H1 (cell line): Measurements from ENCODE around the gene CA5A. TPM values are rescaled to one million over a fixed set of nuclear protein-coding genes. Genes with fewer than 3 reads are reported as not detected.
"Not testable (repeated sequence)": the region's sequence is repeated elsewhere in the genome, so short reads cannot be mapped to it uniquely, and the experiment has no call there.

Experiments
- CTCF ChIA-PET: fragments of 300-600 bp; sonication (Branson Sonifier 250); formaldehyde crosslinking; loops from one replicate; lab custom pipeline; 2021; ENCODE audit not compliant: partially characterized antibody; lab: Charles Lee
- POLR2A ChIA-PET: fragments of 300-600 bp; sonication (Branson Sonifier 250); formaldehyde crosslinking; loops from one replicate; lab custom pipeline; 2021; ENCODE audit warnings: inconsistent platforms; ENCODE audit not compliant: partially characterized antibody; lab: Charles Lee
- DNase-seq, 2 experiments: peaks; one replicate each; pipeline versions ENCODE4 v3.0.0 to v3.0.0-alpha.2; 2010 to 2022; ENCODE audit warnings: low spot score in 2 of 2, low read depth in 1 of 2, mixed read lengths in 1 of 2
- FAIRE-seq: peaks from 2 replicates; lab custom pipeline; 2011; peaks lifted over from hg19 to GRCh38; lab: Jason Lieb, UNC
- H2AFZ ChIP-seq: 2 replicates; pipeline ENCODE4 v1.8.1; 2012; ENCODE audit warnings: low read length, inconsistent platforms
- H2AK5ac ChIP-seq: 2 replicates; pipeline ENCODE4 v1.6.1; 2013; ENCODE audit warnings: low read depth, low read length
- H2BK120ac ChIP-seq: replicated peaks from 2 replicates; pipeline ENCODE3; 2013; ENCODE audit warnings: low read depth, low read length, inconsistent platforms
- H2BK12ac ChIP-seq: 2 replicates; pipeline ENCODE4 v1.6.1; 2013; ENCODE audit warnings: low read depth, low read length
- H2BK15ac ChIP-seq: 2 replicates; pipeline ENCODE4 v1.6.1; 2013; ENCODE audit warnings: low read length
- H2BK20ac ChIP-seq: 2 replicates; pipeline ENCODE4 v1.6.1; 2013; ENCODE audit warnings: low read length
- H2BK5ac ChIP-seq: 2 replicates; pipeline ENCODE4 v1.6.1; 2013; ENCODE audit warnings: low read depth, low read length
- H3K14ac ChIP-seq: 2 replicates; pipeline ENCODE4 v1.6.1; 2013; ENCODE audit warnings: inconsistent platforms; ENCODE audit not compliant: insufficient read length
- H3K18ac ChIP-seq: 2 replicates; pipeline ENCODE4 v1.6.1; 2013; ENCODE audit warnings: low read length; ENCODE audit errors: extremely low read depth
- H3K23ac ChIP-seq: 2 replicates; pipeline ENCODE4 v1.6.1; 2013; ENCODE audit warnings: inconsistent platforms; ENCODE audit not compliant: insufficient read length
- H3K23me2 ChIP-seq: 2 replicates; pipeline ENCODE4 v1.6.1; 2013; ENCODE audit warnings: low read depth, low read length
- H3K27ac ChIP-seq: 2 replicates; pipeline ENCODE4 v1.6.1; 2011; ENCODE audit warnings: low read depth, low read length, inconsistent platforms
- H3K27me3 ChIP-seq, 4 experiments: replicated peaks in 1 of 4; 1 replicate in 1 of 4; 2 replicates in 3 of 4; pipeline versions ENCODE4 v1.6.1 to v1.8.1; 2011 to 2013; ENCODE audit warnings: low read length in 3 of 4, mild to moderate bottlenecking in 3 of 4, inconsistent platforms in 2 of 4, mixed read lengths in 2 of 4, moderate library complexity in 1 of 4; ENCODE audit not compliant: control insufficient read depth in 3 of 4, insufficient read depth in 3 of 4; ENCODE audit errors: extremely low read depth in 1 of 4
- H3K36me3 ChIP-seq, 4 experiments: 2 replicates each; pipeline versions ENCODE4 v1.6.1 to v1.8.1; 2011 to 2013; ENCODE audit warnings: mild to moderate bottlenecking in 4 of 4, low read length in 3 of 4, moderate library complexity in 2 of 4, control low read depth in 1 of 4, inconsistent platforms in 1 of 4; ENCODE audit not compliant: insufficient read depth in 4 of 4, control insufficient read depth in 2 of 4
- H3K4ac ChIP-seq: replicated peaks from 2 replicates; pipeline ENCODE3; 2013; ENCODE audit warnings: low read length, low read depth, mixed read lengths, inconsistent platforms; ENCODE audit not compliant: insufficient read length
- H3K4me1 ChIP-seq, 4 experiments: replicated peaks in 1 of 4; 1 replicate in 1 of 4; 2 replicates in 3 of 4; pipeline versions ENCODE4 v1.6.1 to v1.8.1; 2011 to 2013; ENCODE audit warnings: low read length in 3 of 4, inconsistent platforms in 2 of 4, mixed read lengths in 1 of 4; ENCODE audit not compliant: insufficient read depth in 4 of 4, control insufficient read depth in 3 of 4
- H3K4me2 ChIP-seq, 2 experiments: 2 replicates each; pipeline versions ENCODE4 v1.6.1 to v1.8.1; 2011 to 2013; ENCODE audit warnings: low read depth in 2 of 2, low read length in 2 of 2, control low read depth in 1 of 2, inconsistent platforms in 1 of 2, mild to moderate bottlenecking in 1 of 2; ENCODE audit not compliant: insufficient read depth in 1 of 2
- H3K4me3 ChIP-seq, 4 experiments: fragments of 200-600, 300-600 bp in 1 of 4; sonication (generic), shearing (Covaris generic), sonication (Bioruptor Twin) in 1 of 4; 2 replicates each; pipeline versions ENCODE4 v1.5.1 to v1.8.1; 2011 to 2016; ENCODE audit warnings: low read length in 4 of 4, low read depth in 3 of 4, control low read depth in 2 of 4, inconsistent platforms in 2 of 4, mild to moderate bottlenecking in 2 of 4, mixed read lengths in 1 of 4, moderate library complexity in 1 of 4; ENCODE audit not compliant: insufficient read depth in 2 of 4; ENCODE audit errors: extremely low read depth in 1 of 4
- H3K56ac ChIP-seq: replicated peaks from 2 replicates; pipeline ENCODE3; 2013; ENCODE audit warnings: low read depth, mild to moderate bottlenecking, mixed read lengths, low read length, inconsistent platforms; ENCODE audit not compliant: insufficient read length
- H3K79me1 ChIP-seq: 2 replicates; pipeline ENCODE4 v1.6.1; 2013; ENCODE audit warnings: low read depth, low read length, control low read depth
- H3K79me2 ChIP-seq, 2 experiments: 2 replicates each; pipeline versions ENCODE4 v1.6.1 to v1.8.1; 2012 to 2013; ENCODE audit warnings: low read length in 2 of 2, mild to moderate bottlenecking in 2 of 2, inconsistent platforms in 1 of 2; ENCODE audit not compliant: insufficient read depth in 2 of 2, control insufficient read depth in 1 of 2
- H3K9ac ChIP-seq, 4 experiments: replicated peaks in 1 of 4; 1 replicate in 1 of 4; 2 replicates in 3 of 4; pipeline versions ENCODE4 v1.6.1 to v1.8.1; 2011 to 2013; ENCODE audit warnings: low read depth in 3 of 4, low read length in 3 of 4, control low read depth in 2 of 4, mild to moderate bottlenecking in 2 of 4, moderate library complexity in 2 of 4, inconsistent platforms in 1 of 4; ENCODE audit errors: extremely low read depth in 1 of 4
- H3K9me3 ChIP-seq, 2 experiments: 2 replicates each; pipeline versions ENCODE4 v1.6.1 to v1.8.1; 2012 to 2013; ENCODE audit warnings: mild to moderate bottlenecking in 2 of 2, moderate library complexity in 2 of 2, control low read depth in 1 of 2, inconsistent platforms in 1 of 2, low read depth in 1 of 2, low read length in 1 of 2, mixed read lengths in 1 of 2; ENCODE audit not compliant: insufficient read depth in 2 of 2
- H4K20me1 ChIP-seq, 2 experiments: replicated peaks in 1 of 2; 2 replicates each; pipeline versions ENCODE3 to v1.8.1; 2011 to 2013; ENCODE audit warnings: inconsistent platforms in 2 of 2, low read length in 2 of 2, mild to moderate bottlenecking in 1 of 2; ENCODE audit not compliant: insufficient read depth in 2 of 2, control insufficient read depth in 1 of 2
- H4K5ac ChIP-seq: 2 replicates; pipeline ENCODE4 v1.6.1; 2013; ENCODE audit warnings: low read length, low read depth, mixed read lengths, inconsistent platforms; ENCODE audit not compliant: insufficient read length
- H4K8ac ChIP-seq: 2 replicates; pipeline ENCODE4 v1.8.0; 2013; ENCODE audit warnings: mild to moderate bottlenecking, moderate library complexity, low read length, inconsistent platforms; ENCODE audit not compliant: insufficient read depth; ENCODE audit errors: extremely low read depth
- H4K91ac ChIP-seq: replicated peaks from 2 replicates; pipeline ENCODE3; 2013; ENCODE audit warnings: low read length, mixed read lengths, inconsistent platforms; ENCODE audit not compliant: insufficient read length
- CREB1 ChIP-seq: IDR thresholded peaks from 2 replicates; pipeline ENCODE4 v1.6.1; 2012; ENCODE audit warnings: inconsistent platforms
- KDM4A ChIP-seq: IDR thresholded peaks from one replicate; pipeline ENCODE4 v1.7.1; 2012; ENCODE audit warnings: low read depth, mild to moderate bottlenecking, moderate library complexity, low read length, inconsistent platforms; ENCODE audit not compliant: severe bottlenecking
- PHF8 ChIP-seq: fragments of 200-600 bp; sonication (generic); conservative IDR thresholded peaks from 2 replicates; pipeline ENCODE4 v1.7.1; 2012; ENCODE audit warnings: low read depth, mild to moderate bottlenecking, inconsistent platforms, low read length, moderate library complexity
- POLR2A ChIP-seq, 2 experiments: IDR thresholded peaks; 1 replicate in 1 of 2; 2 replicates in 1 of 2; pipeline ENCODE4 v1.6.1; 2011; ENCODE audit warnings: low read depth in 2 of 2, low read length in 2 of 2, mild to moderate bottlenecking in 2 of 2; ENCODE audit errors: control extremely low read depth in 1 of 2
- POLR2AphosphoS5 ChIP-seq: IDR thresholded peaks from 2 replicates; pipeline ENCODE4 v1.6.1; 2011; ENCODE audit warnings: low read depth, low read length
- SUZ12 ChIP-seq: fragments of 200-600 bp; sonication (generic); IDR thresholded peaks from 2 replicates; pipeline ENCODE4 v1.6.1; 2012; ENCODE audit warnings: mild to moderate bottlenecking, inconsistent platforms, low read length, moderate library complexity, mixed read lengths
- TAF1 ChIP-seq: IDR thresholded peaks from 2 replicates; pipeline ENCODE4 v1.6.1; 2011; ENCODE audit warnings: mild to moderate bottlenecking, low read depth, low read length
- TAF7 ChIP-seq: optimal IDR thresholded peaks from 2 replicates; pipeline ENCODE3; 2011; ENCODE audit warnings: low read depth, mild to moderate bottlenecking, inconsistent platforms, low read length, moderate library complexity, borderline replicate concordance
- TBP ChIP-seq: IDR thresholded peaks from 2 replicates; pipeline ENCODE4 v1.6.1; 2011; ENCODE audit warnings: low read depth, low read length, improper control_type of control experiment
- WGBS, 2 experiments: shearing (Covaris generic) in 1 of 2; methylation state at CpG; one replicate each; pipeline versions ENCODE4 v1.1.6 to v1.1.7; 2013 to 2015; ENCODE audit warnings: low lambda C conversion rate in 2 of 2, mixed read lengths in 2 of 2, inconsistent platforms in 1 of 2, low coverage in 1 of 2, missing lambda C conversion rate in 1 of 2; ENCODE audit not compliant: insufficient replicate concordance in 2 of 2, insufficient coverage in 1 of 2, insufficient read length in 1 of 2; ENCODE audit errors: extremely low coverage in 1 of 2, missing lambda C conversion rate in 1 of 2; 5-methylcytosine and 5-hydroxymethylcytosine counted together
- polyA plus RNA-seq, 7 experiments: library from polyadenylated mRNA; depleted of rRNA in 3 of 7; stranded (reverse) in 5 of 7; unstranded in 2 of 7; fragments of >200 nt in 5 of 7; fragments of 200-250 nt in 2 of 7; gene quantifications; 1 replicate in 5 of 7; 2 replicates in 1 of 7; 4 replicates in 1 of 7; pipeline versions ENCODE4 v1.2.1 to v1.2.3, GENCODE V29; 2011 to 2013; ENCODE audit warnings: missing spikeins in 2 of 7, mixed read lengths in 2 of 7
- total RNA-seq: library from RNA; stranded (reverse); fragmentation: NEBNext Ultra II Directional; extraction: Animal tissue kit (Norgen Biotek cat#: 25700); gene quantifications from 2 replicates; pipeline ENCODE4 v1.2.1, GENCODE V29; 2021
- TF ChIP-seq, protein P1 (sequence below): IDR thresholded peaks from 2 replicates; pipeline ENCODE4 v1.6.1; 2012; ENCODE audit warnings: inconsistent platforms

The CA5A gene
- total and polyA plus RNA-seq, 2 of the 8 experiments (the other 6 are each of a cell fraction or from before 2014, with no cell fraction given): not detected

GRCh38 chr16:87869061-87869878 is 67.1 kb downstream of the CA5A start, which contains the start of gene SLC7A5:
SLC7A5 (minus strand) TSS chr16:87869507; CDS start chr16:87869422, 85 bp downstream.
- H3K23ac ChIP-seq, H4K5ac ChIP-seq, H2BK120ac ChIP-seq, FAIRE-seq, H2AFZ ChIP-seq, H3K27ac ChIP-seq, H2BK20ac ChIP-seq, H3K23me2 ChIP-seq, H3K14ac ChIP-seq, H3K4ac ChIP-seq, H2AK5ac ChIP-seq, H3K79me1 ChIP-seq, H3K9me3 ChIP-seq, H4K91ac ChIP-seq, H2BK15ac ChIP-seq, H3K56ac ChIP-seq: not testable (repeated sequence)
- DNase-seq: peak; percentile 77 to 96
- Histone ChIP-seq H3K9ac (peak within 1 kb of the TSS; percentile 34 to 74 (median 57)), H4K20me1 (peaks cover 7 to 12% of the 10 kb centered on the region in 2 experiments), H3K4me2 (peak within 1 kb of the TSS; percentile 86 to 87), H4K8ac (peak within 1 kb of the TSS; percentile 19; the same call in 1 of the 2 replicates), H3K36me3 (peaks cover 0 to 15% (median under 1%) of the 10 kb centered on the region in 4 experiments; a peak in 3 of 8 replicates), H3K79me2 (peaks cover 4 to 43% of the 10 kb centered on the region in 2 experiments; a peak in 3 of 4 replicates), H2BK5ac (peak within 1 kb of the TSS; percentile 24; the same call in 1 of the 2 replicates), H3K27me3 (peaks cover 0 to 29% (median 19%) of the 10 kb centered on the region in 4 experiments; a peak in 5 of 7 replicates), H2BK12ac (peak within 1 kb of the TSS; percentile 50; the same call in 1 of the 2 replicates), H3K4me1 (peaks cover 12 to 22% (median 14%) of the 10 kb centered on the region in 4 experiments), H3K18ac (peak within 1 kb of the TSS; percentile 90), H3K4me3 (peak within 1 kb of the TSS; percentile 59 to 74 (median 65))
- ChIA-PET POLR2A (interaction anchor here (0.7 to 22.5 kb wide), 20 partner anchors 11 to 514 kb away, joined by 3 to 507 read pairs (median 6); partner anchors contain the start of genes BANP, KLHDC4 and ZNF469), CTCF (interaction anchor here (0.9 to 12.4 kb wide), 10 partner anchors 17 to 103 kb away, joined by 3 to 181 read pairs (median 16); partner anchors contain the start of gene KLHDC4)
- 2% methylated on average over 55 of the region's 109 CpGs; no CpG with 5 or more reads in 1 of the 2 experiments for WGBS, 2 experiments
- TF ChIP-seq PHF8 (peak; percentile 81), TBP (peak; percentile 82; the same call in 1 of the 2 replicates), SUZ12 (0 out of 2 replicates have a peak, but pooled peaks have one; percentile 31), TAF1 (peak; percentile 84), CREB1 (peak; percentile 76), KDM4A (peak; percentile 42), POLR2A (IDR thresholded peaks at IDR 0.05; ENCODE audit: control extremely low read depth in 1 of 2, low read depth in 2 of 2, low read length in 2 of 2) (peak; percentile 81 to 87), TAF7 (peak; percentile 55), POLR2AphosphoS5 (peak; percentile 74; the same call in 1 of the 2 replicates)
- TF ChIP-seq, protein P1, sequence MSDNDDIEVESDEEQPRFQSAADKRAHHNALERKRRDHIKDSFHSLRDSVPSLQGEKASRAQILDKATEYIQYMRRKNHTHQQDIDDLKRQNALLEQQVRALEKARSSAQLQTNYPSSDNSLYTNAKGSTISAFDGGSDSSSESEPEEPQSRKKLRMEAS: peak; percentile 99
